Right lobe of liver (tissue), 4 donors: Measurements from ENCODE around the gene HDAC4.

ENCODE experiments used
- CTCF ChIP-seq, 4 donors: fragments of 200-600 bp in 3 of 4; fragments of 450-650 bp in 1 of 4; IDR thresholded peaks; one replicate each; pipeline versions ENCODE4 v1.5.1 to v1.8.0; 2016 to 2022; ENCODE audit warnings: antibody characterized with exemption in 4 of 4, mild to moderate bottlenecking in 2 of 4
- POLR2A ChIP-seq: fragments of 450-650 bp; IDR thresholded peaks from one replicate; pipeline ENCODE4 v1.6.1; 2017; ENCODE audit warnings: antibody characterized with exemption, mild to moderate bottlenecking
- donor health status: DM: no; HTN: no; CAD: no.
- donor health status: DM: no; HTN: no; CAD: no.
- donor health status: DM: no; HTN: yes; CAD: no.

GRCh38 chr2:239112127-239112774 lies 288.6 kb downstream of the HDAC4 start:
- TF ChIP-seq CTCF (IDR thresholded peaks at IDR 0.05) (no peak), POLR2A (no peak)
